H4 (cell line): ENCODE measurements around the gene MSMP. TPM values are rescaled to one million over a fixed set of nuclear protein-coding genes. Genes with fewer than 3 reads are reported as not detected.

Experiments
- DNase-seq: peaks from one replicate; pipeline ENCODE4 v3.0.0-alpha.2; 2015; ENCODE audit warnings: low spot score
- total RNA-seq: library from RNA; depleted of rRNA; stranded (reverse); fragments of >200 nt; shearing (Covaris generic); gene quantifications from 2 replicates; pipeline ENCODE4 v1.2.3, GENCODE V29; 2014

Gene MSMP
- total RNA-seq, 1 experiment from 2014 or later = not detected

DNA sequence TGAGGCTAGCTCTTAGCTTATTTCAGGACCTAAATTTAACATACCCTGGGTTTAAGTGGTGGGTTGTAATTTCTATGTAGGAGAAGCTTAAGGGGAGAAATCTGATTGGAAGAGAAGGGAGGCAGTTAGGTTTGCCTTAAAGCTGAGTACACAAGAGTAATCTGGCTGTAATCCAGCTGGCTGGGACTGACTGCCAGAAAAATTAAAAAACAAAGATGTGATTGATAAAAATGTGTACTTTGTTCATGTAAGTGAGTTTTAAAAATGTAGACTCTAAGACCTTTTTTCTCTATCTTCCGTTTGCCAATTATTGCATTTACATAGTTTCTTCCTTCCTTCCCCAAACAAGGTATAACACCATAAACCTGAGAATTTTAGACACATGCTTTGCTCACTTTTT lies 17.5 kb upstream of the MSMP start:
- DNase-seq = no peak

DNA sequence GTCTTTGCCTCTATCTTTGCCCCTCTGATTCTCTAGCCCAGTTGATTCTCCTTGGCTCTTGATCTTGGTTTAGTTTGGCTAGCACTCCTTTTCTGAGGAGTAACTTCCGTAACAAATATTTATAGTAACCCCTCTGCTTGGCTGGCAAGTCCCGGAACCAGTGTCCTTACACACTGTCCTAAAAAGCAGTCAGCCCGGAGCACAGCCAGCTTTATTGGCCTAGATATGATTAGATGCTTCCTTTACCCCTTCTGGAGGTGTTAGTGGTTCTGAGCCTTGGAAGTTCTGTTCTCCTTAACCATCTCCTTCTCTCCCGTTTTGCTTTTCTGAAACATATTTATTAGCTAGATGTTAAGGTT lies 17.0 kb upstream of the MSMP start:
- no peak for DNase-seq

- no peak for DNase-seq
Observed at GRCh38 chr9:35769763-35770162, 15.7 kb upstream of the MSMP start.

- DNase-seq = no peak
Observed at GRCh38 chr9:35767458-35767857, 13.4 kb upstream of the MSMP start.

DNA sequence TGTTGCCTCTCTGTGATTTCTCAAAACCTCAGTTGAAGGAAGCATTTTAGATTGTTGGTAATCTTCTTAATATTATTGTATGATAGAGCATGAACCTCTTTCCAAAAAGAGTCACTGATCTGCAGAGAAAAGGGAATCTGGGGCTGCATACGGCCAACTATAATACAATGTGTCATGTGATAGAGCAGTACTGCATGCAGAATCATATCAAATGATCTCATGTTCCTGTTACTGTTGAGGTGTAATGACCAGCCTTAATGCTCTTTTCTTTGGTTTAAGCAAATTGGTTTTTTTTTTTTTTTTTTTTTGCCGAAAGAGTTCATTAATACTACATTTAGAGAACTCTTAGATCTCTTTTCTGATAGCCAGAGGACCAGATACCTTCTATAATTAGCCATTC lies 12.9 kb upstream of the MSMP start:
- DNase-seq = no peak

DNA sequence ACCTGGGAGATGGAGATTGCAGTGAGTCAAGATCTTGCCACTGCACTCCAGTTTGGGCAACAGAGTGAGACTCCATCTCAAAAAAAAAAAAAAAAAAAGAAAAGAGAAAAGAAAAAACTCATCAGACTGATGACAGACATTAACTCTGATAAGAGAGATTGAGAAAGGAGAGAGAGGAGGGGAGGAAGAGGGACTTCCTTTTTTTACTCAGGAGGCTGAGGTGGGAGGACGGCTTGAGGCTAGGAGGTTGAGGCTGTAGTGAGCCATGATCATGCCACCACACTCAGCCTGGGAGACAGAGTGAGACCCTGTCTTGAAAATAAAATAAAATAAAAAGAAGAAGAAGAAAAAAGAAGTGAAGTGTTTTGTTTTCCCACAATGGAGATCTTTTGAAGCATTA lies 9.7 kb upstream of the MSMP start:
- DNase-seq = no peak

DNA sequence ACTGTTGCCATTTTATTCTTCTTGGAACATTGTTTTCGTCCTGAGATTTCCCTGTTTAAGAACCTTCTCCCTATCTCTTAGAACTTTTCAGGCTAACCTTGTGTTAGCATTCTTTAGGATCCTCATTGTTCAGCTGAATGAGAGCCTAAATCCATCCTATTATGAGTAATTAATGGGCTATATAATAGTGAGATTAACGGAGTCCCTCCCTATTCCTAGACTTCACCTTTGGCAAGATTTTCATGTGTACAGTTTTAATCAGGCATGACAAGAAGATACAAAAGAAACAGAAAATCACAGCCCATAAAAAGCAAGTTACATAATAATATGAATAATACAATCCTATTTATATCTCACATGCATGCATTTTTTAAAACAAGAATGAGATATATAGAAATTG lies 9.1 kb upstream of the MSMP start:
- DNase-seq = no peak

GRCh38 chr9:35760651-35761050 lies 6.6 kb upstream of the MSMP start:
- no peak for DNase-seq

- DNase-seq = no peak
Observed at GRCh38 chr9:35759795-35760194, 5.7 kb upstream of the MSMP start.

DNA sequence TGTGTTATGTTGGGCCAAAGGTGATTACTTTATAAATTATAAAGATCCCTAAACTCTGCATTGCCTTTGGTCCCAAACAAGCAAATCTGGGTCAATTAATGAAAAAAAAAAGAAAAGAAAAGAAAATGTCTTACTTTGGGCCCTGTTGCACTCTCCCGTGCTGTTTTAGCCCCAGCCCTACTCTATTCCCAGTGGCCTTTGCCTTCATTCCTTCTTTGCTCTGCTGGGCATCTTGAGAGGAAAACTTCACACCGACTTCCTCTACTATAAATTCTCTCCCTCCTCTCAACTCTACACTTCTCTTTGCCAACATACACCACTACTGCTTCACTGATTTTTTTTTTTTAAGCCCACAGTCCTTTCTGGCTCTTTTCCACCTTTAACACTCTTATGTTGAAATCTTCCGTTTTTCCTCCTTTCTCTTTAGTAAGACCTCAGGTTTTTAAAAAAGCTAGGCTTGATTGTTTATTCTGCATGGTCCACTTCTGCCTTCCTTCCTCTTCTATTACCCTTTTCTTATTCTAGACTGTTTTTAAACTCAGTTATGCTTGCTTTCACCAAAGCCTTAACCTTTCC lies 4.5 kb upstream of the MSMP start:
- no peak for DNase-seq

DNA sequence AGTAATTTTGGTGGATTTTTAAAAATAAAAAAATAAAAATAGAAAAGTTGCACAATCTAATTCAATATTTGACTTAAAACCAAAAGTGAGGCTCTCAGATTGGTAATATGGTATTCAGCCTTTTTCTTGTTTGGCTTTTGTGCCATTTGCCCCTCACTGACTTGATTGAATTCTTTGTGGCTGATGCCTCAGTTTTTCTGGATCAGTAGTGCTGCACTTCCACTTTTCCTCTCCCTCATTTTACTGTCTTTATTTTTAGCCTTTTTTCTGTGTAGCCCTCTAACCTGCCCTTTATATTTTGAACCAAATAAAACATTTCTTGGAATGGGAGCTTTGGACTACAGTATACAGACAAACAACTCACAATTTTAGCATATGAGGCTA lies 3.8 kb upstream of the MSMP start:
- DNase-seq = no peak

- no peak for DNase-seq
Observed at GRCh38 chr9:35757226-35757891, 3.3 kb upstream of the MSMP start.

GRCh38 chr9:35756275-35757225 lies 2.5 kb upstream of the MSMP start:
- DNase-seq = peak; percentile 63

- no peak for DNase-seq
Observed at GRCh38 chr9:35755071-35755470, 995 bp upstream of the MSMP start.

GRCh38 chr9:35753466-35753865 lies 610 bp downstream of the MSMP start:
- DNase-seq = no peak

DNA sequence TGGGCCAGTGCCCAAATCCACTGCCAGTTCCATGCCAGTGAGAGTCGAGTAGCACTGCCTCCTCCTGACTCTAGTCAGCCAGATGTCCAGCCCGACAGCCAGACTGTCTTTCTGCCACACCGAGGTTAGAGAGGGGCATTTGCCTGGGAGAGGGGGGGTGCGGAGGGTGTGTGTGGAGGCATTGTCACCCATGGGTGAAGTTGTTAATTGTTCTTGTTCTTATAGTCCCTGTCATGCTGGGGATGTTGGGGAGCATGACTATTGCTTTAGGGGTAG lies 3.9 kb downstream of the MSMP start:
- DNase-seq = no peak

GRCh38 chr9:35749515-35750255 lies 4.4 kb downstream of the MSMP start:
- no peak for DNase-seq

DNA sequence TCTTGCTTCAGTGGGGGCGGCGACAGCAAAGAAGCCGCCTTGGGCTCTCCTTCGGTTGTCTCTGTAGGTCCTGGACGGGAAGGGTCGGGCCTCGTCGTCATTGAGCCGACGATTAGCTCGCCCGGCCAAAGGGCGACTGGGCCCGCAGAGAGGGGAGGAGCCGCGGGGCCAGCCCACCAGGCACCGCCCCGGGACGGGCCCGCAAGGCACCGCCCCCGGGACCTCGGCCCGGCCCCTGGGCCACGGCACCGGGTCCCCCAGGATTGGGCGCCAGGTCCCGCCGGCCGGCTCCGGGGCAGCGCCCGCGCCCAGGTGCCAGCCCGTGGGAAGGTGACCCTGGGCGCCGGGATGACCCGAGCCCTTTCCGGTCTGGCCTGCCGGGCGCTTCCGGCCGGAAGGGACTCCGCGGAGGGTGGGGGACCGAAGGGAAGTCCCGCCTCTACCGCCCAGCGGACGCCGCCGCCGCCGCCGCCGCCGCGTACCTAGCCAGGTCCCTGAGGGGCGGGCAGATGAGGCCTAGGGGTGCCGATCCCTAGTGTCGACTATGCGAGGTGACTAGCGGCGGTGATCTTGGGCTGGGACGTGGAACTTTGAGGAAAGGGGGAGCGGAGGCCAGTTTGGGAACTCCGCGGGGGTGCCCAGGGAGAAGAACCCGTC lies 5.1 kb downstream of the MSMP start, which contains the start of the genes GBA2 and RGP1:
TSS of gene GBA2 (minus strand) at position 371 of the 657 bp plus-strand sequence. CDS start 524 bp downstream, outside the sequence.
TSS of gene RGP1 (plus strand) at position 430 of the 657 bp plus-strand sequence. CDS start 469 bp downstream, outside the sequence.
- peak; percentile 71 for DNase-seq

- DNase-seq = no peak
Observed at GRCh38 chr9:35748242-35748857, 5.7 kb downstream of the MSMP start.

DNA sequence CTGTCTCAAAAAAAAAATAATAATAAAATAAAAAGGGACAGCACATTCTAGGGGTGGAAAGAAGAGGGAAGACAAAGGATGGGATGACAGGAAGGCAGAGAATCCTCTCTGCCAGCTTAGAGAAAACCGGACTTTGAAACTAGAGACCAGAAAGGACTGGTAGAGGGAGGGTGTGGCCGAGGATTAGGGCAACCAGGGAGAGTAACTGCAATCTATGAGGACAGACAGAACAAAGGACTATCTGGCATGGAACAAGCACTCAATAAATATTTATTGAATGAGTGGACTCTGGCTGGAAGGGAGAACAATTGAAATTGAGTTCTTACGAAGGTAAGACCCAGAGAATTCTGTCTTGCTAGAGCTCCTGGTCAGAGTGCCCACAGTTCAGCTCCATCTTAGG lies 7.5 kb downstream of the MSMP start:
- no peak for DNase-seq

- no peak for DNase-seq
Observed at GRCh38 chr9:35745569-35745968, 8.5 kb downstream of the MSMP start.
